GM20000 (cell line): ENCODE data around the gene RNPEP.

Source experiments
- DNase-seq: peaks from one replicate; pipeline ENCODE4 v3.0.0; 2012; ENCODE audit warnings: low spot score
- CTCF ChIP-seq: IDR thresholded peaks from 2 replicates; pipeline ENCODE4 v1.5.1; 2012; ENCODE audit warnings: mild to moderate bottlenecking, control low read depth; ENCODE audit errors: extremely low read depth, missing control alignments

Gene RNPEP

DNA sequence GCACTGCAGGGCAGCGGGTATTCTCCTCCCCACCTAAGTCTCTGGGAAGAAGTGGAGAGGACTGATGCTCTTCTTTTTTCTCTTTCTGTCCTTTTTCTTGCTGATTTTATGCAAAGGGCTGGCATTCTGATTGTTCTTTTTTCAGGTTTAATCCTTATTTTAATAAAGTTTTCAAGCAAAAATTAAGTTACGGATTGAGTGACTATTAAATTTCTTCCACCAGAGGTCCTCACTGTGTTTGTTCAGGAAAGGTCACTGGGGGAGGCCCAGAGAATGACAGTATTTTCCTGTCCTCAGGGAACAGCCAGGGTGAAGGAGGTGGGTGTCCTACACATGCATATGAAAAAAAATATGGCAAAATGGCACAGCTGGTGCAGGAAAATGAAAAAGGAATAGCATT, 23.5 kb downstream of the RNPEP start:
- DNase-seq = no peak
- TF ChIP-seq CTCF = no peak

GRCh38 chr1:202007304-202007703, 24.9 kb downstream of the RNPEP start:
- no peak for TF ChIP-seq CTCF
- DNase-seq = no peak

DNA sequence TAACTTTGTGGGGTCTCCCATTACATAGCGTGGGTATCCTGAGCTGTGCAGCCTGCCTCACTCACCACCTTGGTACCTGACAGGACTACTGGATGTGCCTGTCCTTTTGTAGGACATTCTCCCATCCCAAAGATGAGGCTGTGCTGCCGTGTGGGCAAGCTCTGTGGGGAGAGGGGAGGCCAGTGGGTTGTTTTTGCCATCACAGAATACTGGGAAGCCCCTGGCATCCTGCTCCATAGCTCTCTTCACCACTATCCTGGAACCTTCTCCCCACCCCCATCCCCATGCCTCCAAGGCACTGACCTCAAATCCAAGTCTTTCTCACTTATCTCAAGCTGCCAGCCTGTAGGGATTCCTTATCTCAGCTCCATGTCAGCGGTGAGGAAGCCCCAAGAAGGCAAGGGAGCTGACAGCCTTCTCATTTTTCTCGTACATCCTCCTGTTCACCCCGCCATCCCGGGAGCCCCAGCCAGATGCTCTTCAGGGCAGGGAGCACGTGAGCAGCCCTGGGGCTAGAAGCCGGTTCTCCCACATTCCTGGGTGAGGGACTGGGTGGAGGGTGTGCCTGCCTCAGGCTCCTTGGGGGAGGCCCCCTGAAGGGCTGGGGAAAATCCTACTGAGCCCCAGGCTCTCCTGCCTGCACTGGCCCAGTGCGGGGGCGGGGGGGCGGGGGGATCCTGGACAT, 25.5 kb downstream of the RNPEP start:
- no peak for TF ChIP-seq CTCF
- DNase-seq = no peak

GRCh38 chr1:202009326-202010179, 27.1 kb downstream of the RNPEP start:
- TF ChIP-seq CTCF = peak; percentile 77
- DNase-seq = peak; percentile 76

GRCh38 chr1:202010180-202011015, 27.9 kb downstream of the RNPEP start, which contains the start of gene ELF3:
TSS of gene ELF3 (plus strand) at chr1:202010587. CDS start at chr1:202011137, 550 bp downstream.
- TF ChIP-seq CTCF = no peak
- DNase-seq = peak; percentile 82

DNA sequence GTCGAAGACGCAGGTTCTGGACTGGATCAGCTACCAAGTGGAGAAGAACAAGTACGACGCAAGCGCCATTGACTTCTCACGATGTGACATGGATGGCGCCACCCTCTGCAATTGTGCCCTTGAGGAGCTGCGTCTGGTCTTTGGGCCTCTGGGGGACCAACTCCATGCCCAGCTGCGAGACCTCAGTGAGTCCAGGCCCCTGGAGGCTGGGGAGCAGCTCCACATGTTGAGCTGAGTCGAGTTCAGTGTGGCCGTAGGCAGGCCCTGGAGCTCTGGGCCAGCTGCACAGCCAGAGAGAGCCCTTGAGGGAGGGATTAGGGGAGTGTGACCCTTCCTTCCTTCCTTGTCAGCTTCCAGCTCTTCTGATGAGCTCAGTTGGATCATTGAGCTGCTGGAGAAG, 29.5 kb downstream of the RNPEP start:
- no peak for TF ChIP-seq CTCF
- DNase-seq = no peak
